Adipose tissue (tissue), 3 donors: ENCODE results near the gene POP5. TPM values are rescaled to one million over a fixed set of nuclear protein-coding genes. Genes with fewer than 3 reads are reported as not detected.
"Not testable (repeated sequence)": the region's sequence is repeated elsewhere in the genome, so short reads cannot be mapped to it uniquely, and the experiment has no call there.

Source experiments
- H3K27ac ChIP-seq: one replicate; pipeline ENCODE4 v1.5.1; 2013; ENCODE audit warnings: low read depth, low read length
- WGBS, 3 donors: extraction: QIAGEN DNeasy Blood & Tissue Kit; methylation state at CpG; one replicate each; pipeline ENCODE4 v1.1.7; 2013; 5-methylcytosine and 5-hydroxymethylcytosine counted together
- polyA plus RNA-seq, 3 donors: library from polyadenylated mRNA; stranded (reverse); fragments of 200-250 nt; gene quantifications; one replicate each; pipeline ENCODE4 v1.2.3, GENCODE V29; 2013
- donor health status: healthy with polysubstance abuse.
- donor health status: Bipolar disorder and iron deficiency.
- donor health status: healthy.

POP5 gene
- polyA plus RNA-seq, 3 donors: 25.4 to 55.2 (median 50.0) TPM

DNA sequence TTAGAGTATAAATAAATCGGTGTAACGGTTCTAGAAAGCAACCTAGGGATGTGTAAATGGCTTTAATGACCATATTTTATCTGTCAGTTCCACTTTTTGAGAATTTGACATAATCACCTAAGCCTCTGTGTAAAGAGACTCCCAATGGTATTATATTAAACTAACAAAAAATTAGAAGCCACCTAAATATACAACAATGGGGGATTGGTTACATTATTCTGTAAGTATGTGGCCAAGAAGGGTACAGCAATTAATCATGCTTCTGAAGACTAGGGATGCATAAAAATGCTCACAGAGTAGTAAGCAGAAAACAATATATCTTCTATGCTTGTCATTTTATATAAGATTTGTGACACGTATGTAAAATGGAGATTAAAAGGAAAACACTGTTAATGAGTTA, 36.5 kb downstream of the POP5 start:
- WGBS, 3 donors: 87 to 90% (median 87%) methylated on average over 3 of the region's 3 CpGs
- no peak overlapping the region for H3K27ac ChIP-seq

DNA sequence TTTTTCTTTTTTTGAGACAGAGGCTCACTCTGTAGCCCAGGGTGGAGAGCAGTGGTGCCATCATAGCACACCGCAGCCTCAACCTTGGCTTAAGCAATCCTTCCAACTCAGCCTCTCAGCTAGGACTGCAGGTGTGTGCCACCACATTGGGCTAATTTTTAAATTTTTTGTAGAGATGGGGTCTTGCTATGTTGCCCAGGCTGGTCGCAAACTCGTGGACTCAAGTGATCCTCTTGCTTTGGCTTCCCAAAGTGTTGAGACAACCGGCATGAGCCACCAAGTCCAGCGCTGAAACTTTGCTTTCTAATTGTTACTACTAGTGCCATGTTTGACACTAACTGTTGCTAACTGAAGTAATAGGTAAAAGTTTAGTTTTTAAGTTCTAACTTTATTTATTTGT, 39.0 kb downstream of the POP5 start:
- no peak overlapping the region for H3K27ac ChIP-seq
- WGBS, 3 donors: 96 to 99% (median 98%) methylated on average over 5 of the region's 5 CpGs

DNA sequence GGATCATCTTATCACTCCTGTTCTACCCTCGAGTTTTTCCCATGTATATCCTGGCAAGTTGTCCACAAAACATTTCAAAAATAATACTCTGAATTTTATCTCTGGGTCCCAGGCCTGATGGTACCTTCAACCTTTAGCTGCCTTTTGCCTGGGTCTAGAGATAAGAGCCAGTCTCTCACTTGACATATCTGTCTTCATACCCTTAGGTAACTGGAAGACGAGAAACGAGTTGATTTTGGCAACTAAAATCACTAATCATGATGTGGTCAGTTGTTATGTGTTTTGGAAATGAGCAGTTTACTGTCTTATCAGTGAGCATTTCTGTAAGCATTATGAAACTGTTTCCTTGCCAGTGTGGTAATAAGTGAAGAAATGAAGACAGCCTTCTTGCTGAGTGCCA, 40.8 kb downstream of the POP5 start:
- H3K27ac ChIP-seq: no peak overlapping the region
- WGBS, 3 donors: 5 to 7% (median 7%) methylated on average over 3 of the region's 3 CpGs

DNA sequence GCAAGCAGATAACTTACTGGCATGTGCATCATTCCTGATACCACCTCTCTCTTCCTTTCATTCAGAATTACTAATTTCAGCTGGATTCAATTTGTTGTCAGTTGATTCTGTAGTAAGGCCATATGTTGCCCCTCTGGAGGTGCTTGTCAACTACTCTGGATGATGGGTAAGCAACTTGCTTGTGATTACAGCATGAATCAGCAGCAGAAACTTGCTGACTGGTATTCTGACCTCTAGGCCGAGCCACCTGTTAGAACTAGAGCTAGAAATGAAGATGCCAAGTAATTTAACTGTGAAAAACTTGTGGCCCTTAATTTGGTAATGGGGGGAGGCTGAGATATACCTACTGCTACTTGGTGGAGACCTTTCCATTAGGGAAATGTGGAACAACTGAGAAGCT, 41.9 kb downstream of the POP5 start:
- WGBS, 3 donors: 50 to 55% (median 50%) methylated on average over 1 of the region's 1 CpG

DNA sequence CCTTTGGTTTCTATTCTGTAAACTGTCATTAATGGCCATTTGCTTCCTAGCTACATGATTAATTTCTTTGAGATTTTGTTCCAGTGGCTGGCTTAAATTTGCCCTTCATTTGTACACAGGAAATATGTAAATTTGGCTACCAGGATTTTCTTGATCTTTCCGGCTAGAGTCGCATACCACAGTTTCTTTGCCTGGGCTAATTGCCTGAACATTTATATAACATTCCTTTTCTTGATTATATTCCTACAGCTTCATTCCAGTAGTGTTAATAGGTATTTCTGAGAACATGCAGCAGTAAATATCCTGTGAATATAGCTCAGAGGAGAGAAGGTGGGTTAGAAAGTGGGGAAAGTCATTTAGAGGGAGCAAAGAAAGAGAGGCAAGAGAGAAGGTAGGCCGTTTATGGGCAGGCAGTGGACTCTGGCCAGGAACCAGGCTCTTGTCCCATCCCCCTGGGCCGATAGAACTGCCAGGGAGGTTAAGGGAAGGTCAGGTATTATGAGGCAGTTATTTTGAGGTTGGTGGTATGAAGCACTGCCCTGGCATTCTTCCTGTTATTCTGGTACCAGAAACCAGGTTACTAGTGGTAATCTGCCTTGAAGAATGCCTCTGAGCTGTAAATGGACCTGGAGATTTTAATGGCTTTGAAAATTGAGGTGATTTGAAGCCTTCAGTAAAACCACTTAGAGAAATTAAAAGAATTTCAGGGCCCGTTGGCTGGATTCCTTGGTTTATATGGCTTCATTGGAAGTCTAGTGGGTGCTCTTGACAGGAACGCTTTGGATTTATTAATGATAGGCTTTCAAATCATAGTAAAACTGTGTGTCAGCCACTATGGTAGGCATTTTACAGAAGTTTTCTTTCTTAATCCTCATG, 42.7 kb downstream of the POP5 start:
- WGBS, 3 donors: 13 to 16% (median 14%) methylated on average over 6 of the region's 6 CpGs
- H3K27ac ChIP-seq: no peak overlapping the region

More for the DNA sequence above, 41.9 kb downstream of the POP5 start:
- H3K27ac ChIP-seq: no peak overlapping the region

DNA sequence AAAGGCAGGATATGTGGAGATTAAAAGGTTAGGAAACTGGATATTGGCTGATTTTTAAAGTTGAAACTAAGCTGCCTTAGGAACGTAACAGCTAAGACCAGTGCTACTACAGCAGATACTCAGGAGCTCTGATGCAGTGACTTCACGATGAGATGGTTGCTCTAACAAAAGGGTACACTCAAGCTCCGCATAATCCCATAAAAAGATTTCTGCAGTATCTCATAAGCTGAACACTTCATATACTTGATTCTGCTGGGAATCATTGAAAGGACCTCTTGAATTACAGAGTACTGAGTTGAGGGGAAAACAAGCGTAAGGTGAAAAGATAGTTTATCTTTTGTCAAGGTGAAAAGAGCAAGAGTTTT, 43.4 kb downstream of the POP5 start:
- H3K27ac ChIP-seq: no peak overlapping the region
- WGBS, 3 donors: 24 to 58% (median 49%) methylated on average over 4 of the region's 4 CpGs

DNA sequence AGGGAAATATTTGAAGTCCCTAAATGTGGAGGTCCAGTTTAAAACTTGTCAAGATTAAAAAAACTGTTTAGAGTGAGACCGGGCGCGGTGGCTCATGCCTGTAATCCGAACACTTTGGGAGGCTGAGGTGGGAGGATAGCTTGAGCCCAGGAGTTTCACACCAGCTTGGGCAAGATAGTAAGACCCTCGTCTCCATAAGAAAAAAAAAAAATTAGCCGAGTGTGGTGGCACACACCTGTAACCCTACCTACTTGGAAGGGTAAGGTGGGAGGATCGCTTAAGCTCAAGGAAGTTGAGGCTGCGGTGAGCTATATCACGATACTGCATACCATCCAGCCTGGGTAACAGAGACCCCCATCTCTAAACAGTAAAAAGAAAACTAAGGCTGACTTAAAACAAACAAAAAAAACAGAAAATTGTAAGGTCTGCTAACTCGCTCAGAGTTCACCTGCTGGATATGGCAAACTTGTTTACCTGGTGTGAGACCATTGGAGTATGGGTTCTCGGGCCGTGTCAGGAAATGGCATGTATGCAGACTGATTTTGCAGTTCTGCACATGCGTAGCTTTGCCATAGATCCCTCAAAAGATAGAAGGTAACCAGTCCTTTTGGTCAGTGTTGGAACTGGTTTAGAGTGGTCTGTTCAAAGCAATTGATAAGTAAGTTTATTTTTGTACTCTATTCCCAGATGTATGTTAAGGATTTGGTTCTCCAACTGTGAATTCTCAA, 45.0 kb downstream of the POP5 start:
- WGBS, 3 donors: 32 to 57% (median 51%) methylated on average over 13 of the region's 13 CpGs
- no peak overlapping the region for H3K27ac ChIP-seq

DNA sequence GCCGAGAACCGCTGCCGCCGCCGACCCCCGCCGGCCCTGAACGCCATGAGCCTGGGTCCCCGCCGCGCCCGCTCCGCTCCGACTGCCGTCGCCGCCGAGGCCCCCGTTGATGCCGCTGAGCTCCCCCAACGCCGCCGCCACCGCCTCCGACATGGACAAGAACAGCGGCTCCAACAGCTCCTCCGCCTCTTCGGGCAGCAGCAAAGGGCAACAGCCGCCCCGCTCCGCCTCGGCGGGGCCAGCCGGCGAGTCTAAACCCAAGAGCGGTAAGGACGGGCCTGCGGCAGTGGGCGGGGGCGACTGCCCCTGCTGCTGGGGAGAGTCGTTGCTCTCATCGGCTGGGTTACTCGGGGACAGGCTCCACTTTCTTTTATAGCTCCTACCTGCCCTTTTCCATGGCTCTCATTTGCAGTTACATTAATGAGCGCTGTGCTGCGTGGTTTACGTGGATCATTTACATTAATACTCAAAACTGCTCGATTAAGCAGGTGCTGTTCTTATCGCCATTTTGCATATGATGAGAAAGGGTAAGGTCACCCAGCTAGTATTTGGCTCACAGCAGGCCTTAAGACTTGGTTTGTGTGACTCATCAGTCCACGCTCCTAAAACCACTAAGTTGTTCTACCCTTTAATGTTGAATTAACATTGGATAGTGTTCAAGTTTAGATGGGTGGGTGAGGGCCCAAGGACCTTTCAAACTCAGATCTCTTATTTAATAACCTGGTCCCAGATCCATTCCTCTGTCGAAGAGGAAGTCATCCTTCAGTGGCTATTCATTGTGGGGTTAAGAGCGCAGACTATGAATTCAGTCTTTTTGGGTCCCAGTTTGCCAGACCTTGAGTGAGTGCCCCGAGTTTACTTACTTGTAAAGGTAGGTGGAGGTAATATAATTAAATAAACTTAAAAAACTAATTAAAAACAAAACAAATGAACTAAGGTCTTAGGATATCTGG, 46.2 kb downstream of the POP5 start:
- WGBS, 3 donors: 1 to 2% (median 1%) methylated on average over 48 to 52 of the region's 52 CpGs
- H3K27ac ChIP-seq: peak overlapping the region; percentile 93

DNA sequence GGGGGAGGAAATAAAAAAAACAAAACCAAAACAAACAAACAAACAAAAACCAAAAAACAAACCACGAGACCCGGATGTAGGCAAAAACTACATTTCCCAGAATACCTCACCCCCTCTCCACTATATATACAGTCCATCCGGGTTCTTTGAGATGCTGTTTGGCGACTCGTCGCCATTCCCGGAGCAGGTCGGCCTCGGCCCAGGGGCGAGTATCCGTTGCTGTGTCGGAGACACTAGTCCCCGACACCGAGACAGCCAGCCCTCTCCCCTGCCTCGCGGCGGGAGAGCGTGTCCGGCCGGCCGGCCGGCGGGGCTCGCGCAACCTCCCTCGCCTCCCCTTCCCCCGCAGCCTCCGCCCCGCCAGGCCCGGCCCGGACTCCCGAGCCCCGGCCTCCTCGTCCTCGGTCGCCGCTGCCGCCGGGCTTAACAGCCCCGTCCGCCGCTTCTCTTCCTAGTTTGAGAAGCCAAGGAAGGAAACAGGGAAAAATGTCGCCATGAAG, 46.9 kb downstream of the POP5 start, which contains the start of gene RNF10:
Gene RNF10, plus strand, starts transcription at position 154 of the 500 bp plus-strand sequence. CDS start 456 bp downstream, outside the sequence.
- peak within 1 kb of the TSS; percentile 93 for H3K27ac ChIP-seq
- WGBS, 3 donors: 0 to 1% (median 0%) methylated on average over 32 to 43 of the region's 43 CpGs

DNA sequence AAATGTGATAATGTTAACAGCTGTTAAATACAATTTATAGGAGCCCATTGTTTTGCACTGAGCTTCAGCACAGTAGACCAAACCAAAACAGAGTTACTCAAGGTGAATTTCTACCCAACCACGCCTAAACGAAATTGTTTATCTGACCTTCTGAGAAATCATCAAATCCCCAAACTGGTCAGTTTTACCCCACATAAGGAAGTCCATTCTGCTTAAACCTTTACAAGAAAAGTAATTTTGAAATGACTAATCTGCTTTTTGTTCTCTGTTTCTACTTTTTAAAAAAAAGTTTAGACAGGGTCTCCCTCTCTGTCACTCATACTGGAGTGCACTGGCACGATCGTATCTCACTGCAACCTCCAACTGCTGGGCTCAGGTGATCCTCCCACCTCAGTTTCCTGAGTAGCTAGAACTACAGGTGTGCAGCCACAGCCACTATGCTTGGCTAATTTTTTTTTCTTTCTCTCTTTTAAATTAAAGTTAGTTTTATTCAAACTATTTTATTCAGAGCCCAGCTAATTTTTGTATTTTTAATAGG, 48.4 kb downstream of the POP5 start:
- WGBS, 3 donors: 66 to 81% (median 75%) methylated on average over 4 of the region's 4 CpGs
- no peak overlapping the region for H3K27ac ChIP-seq

DNA sequence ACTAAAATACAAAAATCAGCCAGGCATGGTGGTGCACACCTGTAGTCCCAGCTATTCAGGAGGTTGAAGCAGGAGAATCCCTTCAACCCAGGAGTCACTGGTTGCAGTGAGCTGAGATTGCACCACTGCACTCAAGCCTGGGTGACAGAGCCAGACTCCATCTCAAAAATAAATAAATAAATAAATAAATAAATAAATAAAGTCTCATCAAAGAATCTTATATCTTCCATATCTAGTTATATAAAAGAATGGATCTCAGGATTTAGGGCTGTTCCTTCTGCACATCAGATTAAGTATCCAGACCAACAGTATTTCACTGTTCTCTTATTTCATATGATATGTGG, 50.8 kb downstream of the POP5 start:
- not testable (repeated sequence) for H3K27ac ChIP-seq

DNA sequence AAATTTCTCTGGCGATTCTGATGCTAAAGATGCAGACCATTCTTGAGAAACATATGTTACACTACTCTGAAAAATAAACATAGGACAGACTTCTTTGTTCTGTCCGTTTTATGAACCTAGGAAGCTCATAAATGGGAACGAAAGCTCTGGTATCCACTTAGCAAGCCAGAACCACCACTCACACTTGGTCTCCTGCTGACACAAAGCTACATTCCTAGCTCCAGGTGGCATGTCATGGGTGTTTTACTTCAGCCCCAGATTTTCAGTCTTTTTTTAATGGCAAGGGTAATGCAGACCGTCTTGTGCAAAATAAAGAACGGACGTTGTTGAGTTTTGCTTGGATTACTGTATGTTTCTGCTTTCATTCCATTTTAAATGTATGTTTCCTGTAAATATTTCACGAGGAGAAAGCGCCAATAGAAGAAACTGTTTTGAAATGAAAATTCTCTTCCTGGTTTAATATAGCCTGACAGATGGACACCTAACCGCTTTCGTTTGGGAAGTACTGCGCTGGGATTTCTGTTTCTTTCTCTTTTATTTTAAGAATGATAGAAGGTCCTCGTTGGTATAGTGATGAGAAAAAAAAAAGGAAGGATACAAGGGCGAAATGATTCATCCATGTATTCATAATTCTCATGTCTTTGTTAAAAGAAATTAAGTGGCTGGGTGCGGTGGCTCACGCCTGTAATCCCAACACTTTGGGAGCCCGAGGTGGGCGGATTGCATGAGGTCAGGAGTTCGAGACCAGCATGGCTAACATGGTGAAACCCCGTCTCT, 51.4 kb downstream of the POP5 start:
- WGBS, 3 donors: 28 to 35% (median 32%) methylated on average over 19 of the region's 19 CpGs

DNA sequence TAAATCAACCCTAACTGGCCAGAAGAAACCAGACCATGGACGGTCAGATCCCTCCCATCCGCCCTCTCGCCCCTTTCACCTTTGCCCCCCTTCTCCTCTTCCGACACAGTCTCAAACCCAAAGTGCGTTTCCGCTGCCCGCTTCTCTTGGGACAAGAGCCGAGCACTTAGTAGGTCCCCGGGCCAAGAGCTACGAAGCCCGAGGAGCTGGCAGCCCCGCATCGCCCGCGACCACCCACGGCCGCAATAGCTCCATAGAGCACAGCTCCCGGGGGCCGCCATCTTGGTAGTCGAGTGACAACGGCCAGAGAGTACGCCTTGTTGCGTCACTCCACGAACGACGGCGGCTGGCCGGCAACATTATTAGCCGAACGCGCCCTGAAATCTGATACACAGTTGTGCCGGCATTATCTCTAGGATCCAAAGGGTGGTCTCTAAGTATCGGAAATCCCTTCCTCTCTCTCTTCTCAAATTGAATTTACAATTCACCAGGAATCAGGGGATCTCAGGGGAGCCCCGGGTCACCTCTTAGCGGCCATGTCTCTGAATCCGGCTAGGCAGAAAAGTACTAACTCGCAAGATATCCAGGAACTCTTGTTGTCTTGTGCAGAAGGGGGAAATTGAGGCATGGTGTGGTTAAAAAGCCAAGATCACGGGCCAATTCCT, 52.2 kb downstream of the POP5 start, which contains the start of gene COQ5:
Gene COQ5, minus strand, starts transcription at position 298 of the 665 bp plus-strand sequence. Its CDS starts 17 bp downstream, at position 281.
- peak within 1 kb of the TSS; percentile 15 for H3K27ac ChIP-seq
- WGBS, 3 donors: 0% methylated on average over 38 of the region's 38 CpGs

More for the DNA sequence above, 51.4 kb downstream of the POP5 start:
- H3K27ac ChIP-seq: no peak overlapping the region
